NOMO-1 (cell line): ENCODE measurements around the gene PAGE1.
"Not testable (repeated sequence)": the region's sequence is repeated elsewhere in the genome, so short reads cannot be mapped to it uniquely, and the experiment has no call there.

Experiments
- DNase-seq, 2 experiments: peaks; one replicate each; lab custom pipeline; 2025; ENCODE audit not compliant: unreplicated experiment in 2 of 2; lab: John Stamatoyannopoulos, UW

Gene PAGE1

GRCh38 chrX:49695276-49696180, at the start of gene PAGE1:
TSS of gene PAGE1 (minus strand) at chrX:49695984. CDS start at chrX:49694770, 1,214 bp downstream.
- DNase-seq: no peak

GRCh38 chrX:49741501-49741900, 45.7 kb upstream of the PAGE1 start:
- DNase-seq: not testable (repeated sequence)

- no peak for DNase-seq
Observed at GRCh38 chrX:49727847-49728246, 32.1 kb upstream of the PAGE1 start.

- DNase-seq: no peak
Observed at GRCh38 chrX:49726966-49727365, 31.2 kb upstream of the PAGE1 start.

DNA sequence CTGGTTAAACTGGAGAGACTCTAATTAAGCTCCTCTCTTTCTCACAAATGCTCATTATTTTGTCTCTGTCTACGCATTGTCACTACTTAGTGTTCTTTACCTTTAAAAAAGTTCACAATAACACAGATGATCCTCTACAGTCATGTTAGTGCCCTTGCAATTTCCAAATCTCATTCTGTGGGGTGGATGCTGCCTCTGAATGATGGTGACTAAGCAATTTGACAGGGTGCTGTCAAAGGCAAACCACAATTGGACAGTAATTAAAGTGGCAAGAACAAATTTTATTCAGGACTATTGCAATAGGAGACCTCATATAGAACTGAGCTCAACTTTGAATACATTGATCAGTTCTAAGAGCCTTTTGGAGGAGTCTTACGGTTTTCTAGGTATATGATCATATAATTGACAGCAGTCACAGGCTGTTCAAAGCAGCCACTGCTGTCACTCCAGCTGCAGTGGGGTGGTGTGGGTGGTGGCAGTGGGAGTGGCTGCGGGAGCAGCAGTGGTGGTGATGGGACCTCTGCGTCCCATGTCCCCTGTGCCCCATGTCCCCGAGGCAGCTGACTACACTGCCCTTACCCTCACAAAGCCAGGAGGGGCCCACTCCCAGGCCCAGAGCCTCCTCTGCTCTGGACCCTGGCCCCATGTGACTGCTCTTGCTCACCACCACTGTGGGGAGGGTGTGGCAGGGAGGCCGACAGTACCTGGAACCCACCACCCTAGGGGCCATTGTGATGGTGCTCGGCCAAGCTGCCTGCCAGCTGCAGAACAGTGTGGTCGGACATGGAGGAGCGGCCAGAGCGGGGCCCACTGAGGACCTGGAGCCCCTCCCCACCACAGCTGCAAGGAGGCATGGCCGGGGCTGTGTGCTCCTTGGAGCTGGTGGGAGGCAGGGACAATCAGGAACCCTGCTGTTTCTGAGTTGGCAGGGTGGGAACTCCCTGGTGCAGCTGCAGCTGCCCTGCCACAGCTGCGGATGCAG, 30.4 kb upstream of the PAGE1 start:
- peak; percentile 40 to 47 for DNase-seq

GRCh38 chrX:49725401-49725800, 29.6 kb upstream of the PAGE1 start:
- DNase-seq: no peak

- not testable (repeated sequence) for DNase-seq
Observed at GRCh38 chrX:49720106-49720505, 24.3 kb upstream of the PAGE1 start.

DNA sequence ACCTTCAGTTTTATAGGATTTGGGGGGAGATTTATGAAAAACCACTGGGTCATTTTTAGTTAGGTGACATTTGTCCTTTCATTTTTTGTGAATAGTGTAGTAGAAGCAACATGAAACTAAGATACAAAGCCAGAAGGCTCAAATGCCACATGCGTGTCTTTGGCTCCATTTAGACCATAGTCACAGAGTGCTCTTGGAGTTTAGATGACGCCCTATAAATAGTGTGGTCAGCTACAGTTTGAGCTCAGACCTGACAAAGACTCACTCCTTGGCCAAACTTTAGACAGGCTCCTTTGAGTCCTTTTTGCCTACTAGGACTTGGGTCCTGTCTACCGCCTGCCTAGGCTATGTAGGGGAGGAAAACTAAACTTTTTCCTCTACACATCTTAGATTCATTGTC, 16.8 kb upstream of the PAGE1 start:
- DNase-seq: no peak

GRCh38 chrX:49710744-49711319, 15.0 kb upstream of the PAGE1 start:
- no peak for DNase-seq

DNA sequence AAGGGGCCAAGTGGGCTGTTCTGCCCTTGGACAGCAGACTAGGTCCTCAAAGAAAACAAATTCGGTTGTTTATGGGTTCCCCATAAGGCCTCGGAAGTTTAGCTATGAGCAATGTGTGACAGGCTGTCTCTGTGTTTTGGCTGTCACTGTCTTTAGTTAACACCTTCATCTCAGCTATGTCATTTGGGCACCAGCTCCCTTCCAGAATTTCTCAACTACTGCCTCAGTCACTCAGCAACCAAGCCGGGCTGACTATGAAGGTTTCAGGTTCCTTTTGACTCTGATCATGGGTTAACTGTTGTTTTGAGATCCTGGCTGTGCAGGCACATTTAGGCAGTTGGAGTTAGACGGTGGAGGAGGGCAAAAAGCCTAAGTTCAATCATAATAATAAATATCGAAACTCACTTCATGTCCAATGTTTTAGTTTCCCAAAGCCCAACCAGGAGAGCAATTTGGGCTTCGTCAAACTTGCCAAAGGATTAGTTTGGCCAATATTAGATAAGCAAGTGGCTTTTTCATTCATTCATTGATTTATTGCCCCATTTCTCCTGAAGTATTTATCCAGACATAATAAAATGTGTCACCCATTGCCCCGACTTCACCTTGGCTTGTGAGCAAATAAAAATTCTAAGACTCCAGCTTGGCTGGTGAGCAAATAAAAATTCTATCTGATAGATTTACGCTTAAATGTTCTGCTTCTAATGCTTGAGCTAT, 9.1 kb upstream of the PAGE1 start:
- no peak for DNase-seq

GRCh38 chrX:49701933-49702332, 6.1 kb upstream of the PAGE1 start:
- no peak for DNase-seq

DNA sequence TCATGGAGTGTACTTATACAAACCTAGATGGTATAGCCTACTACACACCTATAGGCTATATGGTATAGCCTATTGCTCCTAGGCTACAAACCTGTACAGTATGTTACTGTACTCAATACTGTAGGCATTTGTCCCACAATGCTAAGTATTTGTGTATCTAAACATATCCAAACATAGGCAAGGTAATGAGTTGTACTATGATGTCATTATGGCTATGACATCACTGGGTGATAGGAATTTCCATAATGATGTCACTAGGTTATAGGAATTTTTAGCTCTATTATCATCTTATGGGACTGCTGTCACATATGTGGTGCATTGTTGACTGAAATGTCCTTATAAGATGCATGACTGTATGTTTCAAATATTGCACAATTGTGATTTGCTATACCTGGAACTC, 5.5 kb upstream of the PAGE1 start:
- no peak for DNase-seq

- no peak for DNase-seq
Observed at GRCh38 chrX:49675075-49675719, 20.6 kb downstream of the PAGE1 start.

DNA sequence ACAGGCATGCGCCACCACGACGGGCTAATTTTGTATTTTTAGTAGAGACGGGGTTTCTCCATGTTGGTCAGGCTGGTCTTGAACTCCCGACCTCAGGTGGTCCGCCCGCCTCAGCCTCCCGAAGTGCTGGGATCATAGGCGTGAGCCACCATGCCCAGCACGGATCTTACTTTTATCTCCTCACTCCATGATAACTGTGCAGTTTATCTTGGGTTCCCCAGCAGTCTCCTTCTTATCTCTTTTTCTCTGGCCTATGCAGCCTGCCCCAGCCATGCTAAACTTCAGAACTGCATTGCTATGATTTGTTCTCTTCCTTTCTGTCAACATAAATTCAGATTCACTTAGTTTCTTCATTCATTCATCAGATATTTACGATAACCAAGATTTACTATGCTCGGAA, 22.4 kb downstream of the PAGE1 start:
- DNase-seq: no peak

DNA sequence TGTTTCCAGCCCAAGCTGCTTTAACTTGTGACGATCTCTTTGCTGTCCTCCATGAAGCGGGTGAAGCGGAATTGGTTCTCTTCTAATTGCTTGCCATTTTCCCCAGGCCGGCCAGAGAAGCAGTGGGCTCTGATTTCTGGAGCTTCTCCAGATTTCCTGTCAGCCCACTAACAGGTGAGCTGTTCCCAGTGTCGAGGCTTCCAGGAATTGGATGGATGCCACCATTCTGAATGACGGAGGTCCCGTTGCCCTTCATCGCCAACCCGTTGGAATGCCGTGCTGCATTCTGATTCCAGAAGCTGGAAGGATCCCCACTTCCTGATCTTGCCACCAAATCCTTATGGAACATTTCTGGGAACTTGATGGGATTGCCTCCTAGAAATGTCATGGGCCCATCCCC, 31.0 kb downstream of the PAGE1 start:
- DNase-seq: no peak

- no peak for DNase-seq
Observed at GRCh38 chrX:49661881-49662280, 33.9 kb downstream of the PAGE1 start.

- no peak for DNase-seq
Observed at GRCh38 chrX:49659771-49660170, 36.0 kb downstream of the PAGE1 start.

- no peak for DNase-seq
Observed at GRCh38 chrX:49656533-49656932, 39.3 kb downstream of the PAGE1 start.

GRCh38 chrX:49644991-49645637, 50.7 kb downstream of the PAGE1 start:
- DNase-seq: no peak
